Esophagus (tissue), 2 donors: ENCODE results near the gene MDH2. TPM values are rescaled to one million over a fixed set of nuclear protein-coding genes. Genes with fewer than 3 reads are reported as not detected.
"Not testable (repeated sequence)": the region's sequence is repeated elsewhere in the genome, so short reads cannot be mapped to it uniquely, and the experiment has no call there.

ENCODE experiments used
- H3K27ac ChIP-seq, 2 donors: one replicate each; pipeline ENCODE4 v1.5.1; 2013; ENCODE audit warnings: low read depth in 2 of 2, mild to moderate bottlenecking in 2 of 2, inconsistent platforms in 1 of 2, low read length in 1 of 2, moderate library complexity in 1 of 2
- H3K27me3 ChIP-seq, 2 donors: one replicate each; pipeline ENCODE4 v1.6.1; 2013; ENCODE audit warnings: low read length in 2 of 2, control low read depth in 1 of 2, mild to moderate bottlenecking in 1 of 2; ENCODE audit not compliant: insufficient read depth in 2 of 2, control insufficient read depth in 1 of 2
- H3K36me3 ChIP-seq, 2 donors: one replicate each; pipeline ENCODE4 v1.6.1; 2013; ENCODE audit warnings: low read length in 1 of 2; ENCODE audit not compliant: control insufficient read depth in 2 of 2, insufficient read depth in 2 of 2
- H3K4me1 ChIP-seq, 2 donors: one replicate each; pipeline ENCODE4 v1.6.1; 2013; ENCODE audit warnings: low read length in 1 of 2; ENCODE audit not compliant: control insufficient read depth in 2 of 2, insufficient read depth in 2 of 2
- H3K4me3 ChIP-seq, 2 donors: one replicate each; pipeline ENCODE4 v1.5.1; 2013; ENCODE audit warnings: low read length in 2 of 2, mild to moderate bottlenecking in 2 of 2, low read depth in 1 of 2, moderate library complexity in 1 of 2
- H3K9me3 ChIP-seq, 2 donors: one replicate each; pipeline ENCODE4 v1.6.1; 2013; ENCODE audit warnings: mild to moderate bottlenecking in 2 of 2, low read depth in 1 of 2, low read length in 1 of 2, moderate library complexity in 1 of 2; ENCODE audit not compliant: control insufficient read depth in 2 of 2, insufficient read depth in 1 of 2
- WGBS, 2 donors: extraction: QIAGEN DNeasy Blood & Tissue Kit; methylation state at CpG; one replicate each; pipeline ENCODE4 v1.1.7; 2013; 5-methylcytosine and 5-hydroxymethylcytosine counted together
- polyA plus RNA-seq, 2 donors: library from polyadenylated mRNA; stranded (reverse); fragments of 200-250 nt; gene quantifications; one replicate each; pipeline ENCODE4 v1.2.3, GENCODE V29; 2013
- donor health status: healthy with polysubstance abuse.
- donor health status: Bipolar disorder and iron deficiency.

The MDH2 gene
- polyA plus RNA-seq, 2 donors = 39.3 to 144 TPM

GRCh38 chr7:76016191-76016947 is 31.5 kb upstream of the MDH2 start:
- WGBS, 2 donors = 92 to 94% methylated on average over 13 of the region's 13 CpGs
- Histone ChIP-seq H3K27ac (no peak overlapping the region), H3K27me3 (no peaks in the 10 kb centered on the region), H3K36me3 (peaks cover 0 to 5% of the 10 kb centered on the region in 2 donors), H3K9me3 (no peaks in the 10 kb centered on the region), H3K4me1 (no peaks in the 10 kb centered on the region), H3K4me3 (no peak overlapping the region)

- H3K4me3 ChIP-seq, H3K36me3 ChIP-seq, H3K27me3 ChIP-seq, H3K4me1 ChIP-seq, H3K27ac ChIP-seq, H3K9me3 ChIP-seq: not testable (repeated sequence)
- 89 to 92% methylated on average over 4 of the region's 4 CpGs for WGBS, 2 donors
Measured at GRCh38 chr7:76018520-76018919, 29.4 kb upstream of the MDH2 start.

GRCh38 chr7:76020031-76020714 is 27.7 kb upstream of the MDH2 start:
- Histone ChIP-seq H3K4me1 (no peaks in the 10 kb centered on the region), H3K9me3 (no peaks in the 10 kb centered on the region), H3K4me3 (no peak overlapping the region), H3K36me3 (peaks cover 0 to 3% of the 10 kb centered on the region in 2 donors), H3K27me3 (no peaks in the 10 kb centered on the region), H3K27ac (peak overlapping the region in 1 of 2 donors; percentile 16)
- WGBS, 2 donors = 41 to 43% methylated on average over 6 of the region's 6 CpGs

GRCh38 chr7:76022026-76022780 is 25.7 kb upstream of the MDH2 start:
- H3K36me3 ChIP-seq = peaks cover 0 to 3% of the 10 kb centered on the region in 2 donors
- no peaks in the 10 kb centered on the region for H3K4me1 ChIP-seq
- no peak overlapping the region for H3K27ac ChIP-seq
- no peak overlapping the region for H3K4me3 ChIP-seq
- no peaks in the 10 kb centered on the region for H3K9me3 ChIP-seq
- no peaks in the 10 kb centered on the region for H3K27me3 ChIP-seq
- 94 to 96% methylated on average over 7 of the region's 7 CpGs for WGBS, 2 donors

GRCh38 chr7:76023002-76023401 is 24.9 kb upstream of the MDH2 start:
- 45 to 56% methylated on average over 4 of the region's 4 CpGs for WGBS, 2 donors
- Histone ChIP-seq H3K4me1 (no peaks in the 10 kb centered on the region), H3K27me3 (no peaks in the 10 kb centered on the region), H3K4me3 (no peak overlapping the region), H3K36me3 (peaks cover 0 to 3% of the 10 kb centered on the region in 2 donors), H3K9me3 (no peaks in the 10 kb centered on the region), H3K27ac (no peak overlapping the region)

GRCh38 chr7:76029682-76030081 is 18.2 kb upstream of the MDH2 start:
- H3K4me1 ChIP-seq, H3K36me3 ChIP-seq, H3K4me3 ChIP-seq, H3K27me3 ChIP-seq, H3K9me3 ChIP-seq, H3K27ac ChIP-seq: not testable (repeated sequence)
- 92 to 94% methylated on average over 7 of the region's 7 CpGs for WGBS, 2 donors

GRCh38 chr7:76031964-76032363 is 15.9 kb upstream of the MDH2 start:
- Histone ChIP-seq H3K9me3 (no peaks in the 10 kb centered on the region), H3K36me3 (peaks cover 0 to 4% of the 10 kb centered on the region in 2 donors), H3K4me1 (no peaks in the 10 kb centered on the region), H3K27me3 (no peaks in the 10 kb centered on the region), H3K27ac (no peak overlapping the region), H3K4me3 (no peak overlapping the region)
- 91% methylated on average over 1 of the region's 1 CpG for WGBS, 2 donors

- Histone ChIP-seq H3K27me3 (no peaks in the 10 kb centered on the region), H3K27ac (no peak overlapping the region), H3K36me3 (peaks cover 0 to 11% of the 10 kb centered on the region in 2 donors), H3K4me3 (no peak overlapping the region), H3K9me3 (no peaks in the 10 kb centered on the region), H3K4me1 (no peaks in the 10 kb centered on the region)
- 64 to 65% methylated on average over 5 of the region's 5 CpGs for WGBS, 2 donors
Measured at GRCh38 chr7:76037310-76037709, 10.6 kb upstream of the MDH2 start.

GRCh38 chr7:76040126-76040525 is 7.8 kb upstream of the MDH2 start:
- Histone ChIP-seq H3K9me3 (no peaks in the 10 kb centered on the region), H3K27ac (no peak overlapping the region), H3K27me3 (no peaks in the 10 kb centered on the region), H3K36me3 (peaks cover 0 to 11% of the 10 kb centered on the region in 2 donors), H3K4me1 (no peaks in the 10 kb centered on the region), H3K4me3 (no peak overlapping the region)
- 81 to 93% methylated on average over 6 of the region's 6 CpGs for WGBS, 2 donors
